Ramos (cell line): Measurements from ENCODE around the gene USP2.

Experiments
- in situ Hi-C: fragments of 300-500 bp; cut with MboI; formaldehyde crosslinking; loops from one replicate; pipeline ENCODE4 v1.14.3; 2022; ENCODE audit warnings: low sequenced_read_pairs; ENCODE audit not compliant: unreplicated experiment

USP2 gene

DNA sequence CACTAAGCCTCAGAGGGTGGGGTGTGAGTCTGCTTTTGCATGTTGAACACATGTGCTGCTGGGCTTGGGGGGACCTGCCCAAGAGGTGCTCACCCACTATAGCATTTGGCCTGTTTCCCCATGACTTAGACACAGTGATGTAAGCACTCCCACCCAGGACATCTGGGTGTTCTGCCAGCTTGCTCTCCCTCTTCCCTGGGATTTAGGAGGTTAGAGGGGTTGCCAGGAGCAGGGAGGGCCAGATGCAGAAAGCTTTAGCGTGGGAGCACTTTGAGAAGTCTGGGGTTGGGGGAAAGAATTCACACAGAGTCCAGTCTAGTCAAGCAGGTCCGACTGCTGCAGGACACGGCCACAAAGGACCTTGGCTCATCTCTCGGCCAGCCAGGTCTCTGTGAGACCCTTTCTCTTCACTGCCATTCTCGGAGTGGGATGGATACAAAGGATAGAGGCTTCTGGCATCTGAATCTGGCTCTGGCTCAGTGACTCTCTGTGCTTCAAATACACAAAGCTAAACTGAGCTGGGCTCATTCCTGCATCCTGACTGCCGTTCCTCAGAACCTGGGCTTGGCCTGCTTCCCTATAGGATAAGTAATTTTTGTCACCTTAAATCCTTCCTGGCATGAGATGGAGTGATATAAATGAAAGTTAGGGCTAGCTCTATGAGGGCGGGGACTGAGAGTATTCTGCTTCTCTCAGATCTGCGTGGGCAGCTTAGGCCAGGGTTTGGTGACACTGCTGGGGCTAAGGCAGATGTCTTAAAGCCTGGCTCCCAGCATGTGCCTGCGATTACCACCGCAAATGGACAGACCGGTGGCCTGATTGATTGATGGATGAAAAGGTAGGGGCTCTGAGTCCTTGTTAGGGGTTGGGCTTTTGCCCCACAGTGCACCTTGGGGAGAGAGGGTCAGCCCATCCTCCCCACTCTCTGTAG is 14.5 kb downstream of the USP2 start:
- in situ Hi-C loops = no loop called here

- in situ Hi-C loops = no loop called here
Measured at GRCh38 chr11:119365071-119365591, 16.4 kb downstream of the USP2 start.

- in situ Hi-C loops = no loop called here
Measured at GRCh38 chr11:119363851-119364590, 17.5 kb downstream of the USP2 start.

DNA sequence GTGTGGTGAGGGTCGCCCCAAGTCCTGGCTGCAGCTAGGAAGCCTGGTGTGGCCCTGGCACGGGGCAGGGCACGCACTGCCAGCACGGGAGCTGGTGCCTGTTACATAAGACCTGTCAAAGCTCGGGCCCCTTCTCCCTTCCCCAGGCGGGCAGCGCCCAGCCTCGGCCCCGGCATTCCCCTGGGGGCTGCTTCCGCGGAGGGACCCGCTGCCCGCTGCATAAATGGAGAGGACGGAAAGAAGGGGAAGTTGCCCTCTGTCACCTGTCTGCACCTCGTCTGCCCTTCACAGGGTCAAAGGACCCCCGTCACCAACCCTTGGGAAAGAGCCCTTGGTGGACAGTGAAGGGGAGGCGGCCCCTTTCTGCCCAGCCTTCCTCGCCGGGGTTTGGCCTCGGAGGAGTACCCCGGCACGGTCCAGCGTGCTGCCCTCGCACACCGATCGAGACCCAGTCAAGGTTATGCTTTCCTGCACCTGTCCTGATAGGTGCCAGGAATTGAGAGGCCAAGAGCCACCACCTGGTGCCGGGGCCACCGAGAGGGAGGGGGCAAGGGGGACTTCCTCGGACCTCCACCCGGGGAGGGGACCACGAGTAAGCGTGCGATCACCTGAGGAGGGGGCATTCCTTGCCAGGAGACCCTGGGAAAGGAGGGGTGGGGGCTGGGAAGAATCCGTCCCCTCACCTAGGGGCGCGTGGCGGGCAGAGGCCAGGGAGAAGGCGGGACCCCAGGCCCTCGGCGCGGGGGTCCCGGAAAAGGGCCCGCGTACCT is 18.2 kb downstream of the USP2 start:
- in situ Hi-C loops = no loop called here

DNA sequence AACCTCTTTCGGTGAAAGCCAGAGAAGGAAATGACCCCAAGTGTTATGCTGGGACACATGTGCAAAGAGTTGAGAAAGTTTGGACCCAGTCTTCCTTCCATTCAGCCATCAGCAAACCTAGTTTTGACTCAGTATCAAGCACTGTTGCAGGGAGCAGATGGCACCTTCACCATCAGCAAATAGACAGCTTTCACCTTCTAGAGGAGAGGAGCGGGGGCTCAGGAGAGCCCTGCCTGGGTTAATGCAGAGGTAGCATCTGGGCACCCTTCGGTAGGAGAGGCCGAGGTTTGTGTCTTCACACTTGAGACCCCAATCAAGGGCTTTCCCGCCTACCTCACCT is 18.8 kb downstream of the USP2 start:
- in situ Hi-C loops = no loop called here

DNA sequence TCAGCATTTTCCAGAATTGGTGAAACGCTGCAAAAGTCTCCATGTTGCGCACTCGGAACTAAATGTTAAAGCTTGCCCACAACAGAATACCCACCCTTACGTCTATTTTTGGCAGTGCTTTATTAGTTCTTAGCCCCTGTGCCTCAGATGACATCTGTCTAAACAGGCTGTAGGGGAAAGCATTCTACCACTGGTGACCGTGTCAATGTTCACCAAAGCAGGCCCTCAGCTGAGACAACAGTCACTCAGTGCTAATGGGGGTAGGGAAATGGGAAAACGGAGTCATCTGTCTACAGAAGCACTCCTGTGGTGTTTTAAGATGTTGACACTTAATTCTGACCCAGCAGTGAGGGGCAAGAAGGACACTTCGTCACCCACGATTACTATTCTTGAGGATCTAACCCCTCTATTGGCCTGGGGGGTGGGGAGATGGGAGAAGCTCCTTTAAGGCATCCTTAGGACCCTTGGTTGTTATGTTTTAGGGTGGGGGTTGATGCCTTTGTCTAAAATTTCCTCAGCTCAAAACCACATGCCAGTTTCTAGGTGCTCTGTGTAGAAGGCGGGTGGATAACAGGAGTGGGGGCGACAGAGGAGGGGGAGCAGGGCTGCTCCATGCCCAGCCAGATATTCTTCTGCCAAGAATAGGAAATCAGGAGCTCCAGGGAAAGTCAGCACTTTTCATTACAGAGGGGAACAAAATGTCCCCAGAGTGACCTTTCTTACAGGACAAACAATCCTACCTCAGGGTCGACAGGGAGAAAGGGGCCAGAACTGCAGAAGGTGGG is 19.4 kb downstream of the USP2 start:
- in situ Hi-C loops = no loop called here

DNA sequence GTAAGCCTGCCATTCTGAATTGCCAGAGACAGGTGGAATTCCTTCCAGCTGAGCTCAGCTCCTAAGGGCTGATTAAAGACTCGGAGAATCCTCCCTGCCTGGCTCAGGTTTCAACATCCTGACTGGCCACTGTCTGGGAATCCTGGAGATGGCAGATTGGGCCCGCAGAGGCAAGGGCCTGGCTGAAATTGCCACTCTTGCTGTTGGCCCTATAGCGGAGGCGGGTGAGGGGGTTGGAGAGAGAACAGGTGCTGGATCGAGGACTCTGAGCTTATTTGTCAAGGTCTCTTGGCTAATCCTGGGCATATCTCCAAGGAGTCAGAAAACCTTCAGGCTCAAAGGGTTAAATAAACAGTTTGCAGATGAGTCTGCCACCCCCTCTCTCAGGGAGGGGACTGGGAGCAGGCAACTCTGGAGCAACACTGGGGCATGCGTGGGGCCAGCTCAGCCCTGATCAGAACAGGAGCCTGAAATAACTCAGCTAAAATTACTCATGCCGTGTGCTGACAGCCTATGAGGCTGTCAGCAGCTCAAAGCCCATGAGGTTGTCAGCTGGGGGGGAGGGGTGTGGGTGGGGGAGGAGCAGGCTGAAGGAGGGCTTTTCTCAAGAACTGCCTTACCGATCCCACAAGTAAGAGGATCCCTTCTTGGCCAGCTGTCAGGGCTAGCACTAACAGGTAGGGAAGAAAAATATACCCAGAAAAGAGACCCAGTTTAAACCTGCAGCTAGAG is 20.3 kb downstream of the USP2 start:
- in situ Hi-C loops = no loop called here

DNA sequence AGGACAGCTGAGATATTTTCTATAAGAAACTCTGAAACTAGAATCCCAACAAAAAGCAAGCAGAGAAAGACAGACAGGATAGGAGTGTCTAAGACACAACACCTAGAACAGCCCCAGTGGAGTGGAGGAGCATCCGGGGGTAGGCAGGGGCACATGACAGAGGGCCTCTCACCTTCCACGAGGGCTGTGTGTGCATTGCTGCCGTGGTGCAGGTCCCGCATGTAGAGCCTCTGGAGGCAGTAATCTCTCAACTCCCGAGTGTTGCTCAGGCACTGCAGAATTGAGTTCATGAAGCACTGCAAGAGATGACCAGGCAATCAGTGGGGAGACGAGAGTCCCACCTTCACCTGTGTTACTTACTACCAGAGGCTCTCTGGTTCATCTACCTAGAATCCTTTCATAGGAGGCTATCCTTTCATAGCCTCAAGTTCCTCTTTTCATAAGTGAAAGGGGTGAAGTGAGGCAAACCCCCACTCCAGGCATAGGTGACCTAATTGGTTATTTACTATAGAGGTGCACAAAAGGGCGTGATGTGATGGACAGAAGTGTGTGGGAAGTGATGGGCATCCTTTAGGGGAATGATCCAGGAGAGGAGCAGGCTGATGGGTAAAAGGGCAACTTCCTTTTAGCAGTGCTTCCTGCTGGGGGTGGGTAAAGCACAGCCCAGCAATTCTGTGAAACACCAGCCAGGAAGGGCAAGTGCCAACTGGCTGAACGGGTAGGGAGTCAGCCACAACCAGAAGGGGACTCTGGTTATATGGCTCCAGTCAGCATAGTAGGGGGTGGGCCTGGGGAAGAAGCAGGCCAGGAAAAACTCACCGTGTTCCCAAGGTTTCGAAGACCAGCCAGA is 21.9 kb downstream of the USP2 start:
- in situ Hi-C loops = loop anchor here (5.0 kb wide), 1 partner anchor 113 kb away; no protein-coding TSS in a partner anchor

GRCh38 chr11:119357074-119357473 is 24.4 kb downstream of the USP2 start:
- in situ Hi-C loops = loop anchor here (5.0 kb wide), 1 partner anchor 115 kb away; no protein-coding TSS in a partner anchor

GRCh38 chr11:119356349-119357031 is 25.0 kb downstream of the USP2 start:
- in situ Hi-C loops = loop anchor here (5.0 kb wide), 1 partner anchor 116 kb away; no protein-coding TSS in a partner anchor

GRCh38 chr11:119355091-119355843 is 26.2 kb downstream of the USP2 start:
- in situ Hi-C loops = loop anchor here (5.0 kb wide), 1 partner anchor 117 kb away; no protein-coding TSS in a partner anchor

DNA sequence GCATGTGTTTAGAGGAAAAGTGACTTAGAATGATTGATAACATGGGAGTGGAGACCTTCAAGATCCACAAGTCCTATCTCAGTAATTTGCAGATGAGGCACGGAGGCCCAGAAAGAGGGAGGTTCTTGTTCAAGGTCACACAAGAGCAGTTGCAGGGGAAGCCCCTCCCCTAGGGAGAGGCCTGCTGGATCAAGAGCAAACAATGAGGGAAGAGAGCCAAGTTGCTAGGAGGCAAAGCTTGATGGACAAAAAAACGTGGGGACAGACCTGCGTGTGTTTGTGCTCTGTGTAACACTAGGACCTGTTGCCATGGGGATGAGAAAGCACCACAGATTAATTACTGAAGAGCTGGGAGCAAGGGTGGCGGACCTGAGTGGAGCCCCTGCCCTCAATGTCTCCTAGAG is 28.6 kb downstream of the USP2 start:
- in situ Hi-C loops = no loop called here

DNA sequence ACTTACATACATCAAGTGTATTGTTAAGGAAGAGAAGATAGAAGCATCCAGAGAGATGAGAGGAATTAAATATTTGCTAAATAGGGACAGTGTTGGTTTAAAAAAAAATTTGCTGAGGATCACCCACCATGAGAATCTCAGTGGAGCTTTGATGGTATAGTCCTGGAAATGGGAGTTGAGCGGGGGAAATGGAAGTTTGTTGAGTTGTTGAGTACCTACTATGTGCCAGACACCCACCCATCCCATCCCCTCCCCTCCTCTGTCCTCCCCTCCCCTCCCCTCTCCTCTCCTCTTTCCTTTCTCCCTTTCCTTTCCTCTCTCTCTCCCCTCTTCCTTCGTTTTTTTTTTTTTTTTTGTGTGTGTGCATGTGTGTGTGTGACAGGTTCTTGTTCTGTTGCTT is 30.3 kb downstream of the USP2 start:
- in situ Hi-C loops = no loop called here

- in situ Hi-C loops = no loop called here
Measured at GRCh38 chr11:119350302-119350701, 31.2 kb downstream of the USP2 start.

GRCh38 chr11:119347940-119348605 is 33.4 kb downstream of the USP2 start:
- in situ Hi-C loops = no loop called here

DNA sequence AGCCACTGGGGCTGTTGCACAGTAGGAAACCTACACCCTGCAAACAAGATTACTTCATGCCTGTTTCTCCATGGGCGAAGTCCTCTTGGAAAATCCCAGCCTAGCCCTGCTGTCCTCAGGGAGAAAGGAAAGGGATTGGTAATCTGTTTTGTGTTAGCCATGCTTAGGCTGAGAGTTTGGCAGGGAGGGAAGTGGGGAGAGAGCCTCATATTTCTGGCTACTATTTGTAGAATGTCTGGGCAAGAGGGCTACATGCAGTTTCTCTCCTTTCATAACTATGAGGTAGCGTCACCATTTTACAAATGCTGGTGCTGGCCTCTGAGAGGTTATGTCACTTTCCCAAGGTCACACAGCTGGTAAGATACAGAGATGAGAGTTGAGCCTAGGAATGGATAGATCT is 34.2 kb downstream of the USP2 start:
- in situ Hi-C loops = no loop called here
